Stimulated activated naive CD8-positive, alpha-beta T cell treated with anti-CD3 and anti-CD28 coated beads, Interleukin-15, amount 100 ng/mL, for 72 hours (primary cell): ENCODE measurements around the gene HS3ST5.
"Not testable (repeated sequence)": the region's sequence is repeated elsewhere in the genome, so short reads cannot be mapped to it uniquely, and the experiment has no call there.

Experiments
- ATAC-seq: fragments of 150-1000 bp; cut with Tn5 transposase; 2 replicates; pipeline ENCODE4 v1.10.0; 2021; ENCODE audit warnings: mild to moderate bottlenecking, moderate library complexity
- DNase-seq, 2 donors: peaks; one replicate each; pipeline ENCODE4 v3.0.0; 2021 to 2022
- H3K27ac Mint-ChIP-seq, 2 donors: one replicate each; pipeline ENCODE4 v1.8.0; 2022; ENCODE audit warnings: mild to moderate bottlenecking in 2 of 2, mixed read lengths in 2 of 2, moderate library complexity in 2 of 2
- H3K27me3 Mint-ChIP-seq: one replicate; pipeline ENCODE4 v1.8.0; 2022; ENCODE audit warnings: mixed read lengths
- H3K4me1 Mint-ChIP-seq: one replicate; pipeline ENCODE4 v1.8.0; 2022; ENCODE audit warnings: mild to moderate bottlenecking, mixed read lengths
- H3K4me3 Mint-ChIP-seq, 2 donors: one replicate each; pipeline ENCODE4 v1.8.0; 2022; ENCODE audit warnings: mild to moderate bottlenecking in 2 of 2, mixed read lengths in 2 of 2, moderate library complexity in 1 of 2
- H3K9me3 Mint-ChIP-seq, 2 donors: one replicate each; pipeline ENCODE4 v1.8.0; 2022; ENCODE audit warnings: mixed read lengths in 2 of 2

The HS3ST5 gene

DNA sequence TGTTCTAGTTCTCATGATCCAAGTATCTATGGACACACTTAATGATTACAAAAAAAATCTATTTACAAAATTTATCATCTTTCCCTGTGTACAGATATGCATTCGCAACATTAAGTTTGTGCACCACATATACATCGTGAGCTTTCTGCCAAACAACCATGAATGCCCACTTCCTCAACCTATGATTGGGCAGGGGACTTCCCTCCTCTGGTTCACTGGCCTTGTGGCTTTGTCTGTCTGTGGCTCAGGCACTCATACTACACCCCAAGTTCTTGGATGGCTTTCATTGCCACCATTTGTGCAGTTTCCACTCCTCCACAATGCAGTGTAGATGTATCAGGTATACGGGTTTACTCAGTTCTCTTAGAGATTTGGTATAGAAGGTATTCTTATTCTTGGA, 74.9 kb downstream of the HS3ST5 start:
- Mint-ChIP-seq H3K9me3 (no peaks in the 10 kb centered on the region), H3K4me3 (no peak overlapping the region), H3K4me1 (no peaks in the 10 kb centered on the region), H3K27me3 (no peaks in the 10 kb centered on the region), H3K27ac (no peak overlapping the region)
- DNase-seq (no peak), ATAC-seq (no peak)

DNA sequence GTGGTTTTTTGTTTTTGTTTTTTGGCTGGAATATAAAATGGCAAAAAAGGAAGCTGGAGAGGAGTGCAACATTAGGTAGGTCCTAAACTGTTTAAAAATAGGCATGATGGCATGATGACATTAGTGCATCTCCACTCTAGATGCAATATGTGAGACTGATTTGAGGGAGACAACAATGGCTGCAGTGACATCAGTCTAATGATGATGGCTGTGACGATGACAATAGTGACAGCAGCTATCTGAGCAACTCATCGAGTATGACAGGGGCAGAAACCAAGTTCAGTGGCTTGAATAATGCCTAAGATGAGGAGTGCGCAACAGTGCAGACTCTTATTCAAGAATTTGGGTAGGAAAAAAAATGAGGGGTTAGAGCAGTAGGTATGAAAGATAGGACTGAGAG, 82.0 kb downstream of the HS3ST5 start:
- H3K4me1 Mint-ChIP-seq, result no peaks in the 10 kb centered on the region
- no peak overlapping the region for H3K27ac Mint-ChIP-seq
- DNase-seq (no peak), ATAC-seq (no peak)
- no peak overlapping the region for H3K4me3 Mint-ChIP-seq
- H3K27me3 Mint-ChIP-seq, result no peaks in the 10 kb centered on the region
- peaks cover 0 to 9% of the 10 kb centered on the region in 2 donors for H3K9me3 Mint-ChIP-seq

DNA sequence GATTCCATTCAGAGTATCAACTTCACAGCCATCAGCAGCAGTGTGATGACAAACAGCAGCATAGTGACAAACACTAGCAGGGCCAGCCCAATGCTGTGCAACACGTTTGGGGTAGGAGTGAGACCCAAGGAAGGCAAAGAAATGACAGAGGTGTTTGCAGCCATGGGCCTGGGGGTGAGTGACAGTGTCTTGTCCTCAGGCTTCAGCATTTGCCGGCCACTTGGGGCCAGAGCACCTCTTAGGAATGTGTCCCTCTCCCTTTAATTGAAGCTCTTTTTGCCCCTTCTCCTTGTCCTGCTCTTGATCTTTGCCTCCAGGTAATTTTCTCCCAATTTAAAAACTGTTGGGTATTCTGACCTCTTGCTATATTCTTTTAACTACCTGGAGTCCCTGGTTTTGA, 84.4 kb downstream of the HS3ST5 start:
- H3K27ac Mint-ChIP-seq, result peak overlapping the region in 1 of 2 donors; percentile 61
- ATAC-seq, result no peak
- no peak for DNase-seq
- H3K27me3 Mint-ChIP-seq, result no peaks in the 10 kb centered on the region
- no peaks in the 10 kb centered on the region for H3K4me1 Mint-ChIP-seq
- H3K9me3 Mint-ChIP-seq, result peaks cover 12 to 16% of the 10 kb centered on the region in 2 donors
- H3K4me3 Mint-ChIP-seq, result no peak overlapping the region

DNA sequence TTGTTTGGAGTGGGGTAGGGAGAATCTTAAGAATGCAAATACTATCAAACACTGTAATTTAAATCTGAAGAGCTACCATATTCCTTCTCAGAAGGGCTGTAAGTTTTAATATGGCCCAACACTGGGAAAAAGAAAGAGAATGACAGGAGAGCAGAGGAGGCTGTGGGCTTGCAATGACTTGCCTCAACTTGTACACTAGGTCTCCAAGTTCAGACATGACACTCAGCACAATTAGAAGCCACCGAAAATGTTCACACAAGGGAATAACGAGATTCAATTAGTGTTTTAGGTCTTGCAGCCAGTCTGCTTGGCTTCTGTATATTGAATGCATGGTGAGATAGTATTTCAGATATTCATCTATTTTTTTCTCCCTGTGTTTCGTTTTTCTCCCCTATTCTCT, 89.4 kb downstream of the HS3ST5 start:
- H3K4me1 Mint-ChIP-seq, result no peaks in the 10 kb centered on the region
- peaks cover 12 to 15% of the 10 kb centered on the region in 2 donors for H3K9me3 Mint-ChIP-seq
- DNase-seq (no peak), ATAC-seq (no peak)
- H3K27ac Mint-ChIP-seq, result no peak overlapping the region
- no peaks in the 10 kb centered on the region for H3K27me3 Mint-ChIP-seq
- no peak overlapping the region for H3K4me3 Mint-ChIP-seq

DNA sequence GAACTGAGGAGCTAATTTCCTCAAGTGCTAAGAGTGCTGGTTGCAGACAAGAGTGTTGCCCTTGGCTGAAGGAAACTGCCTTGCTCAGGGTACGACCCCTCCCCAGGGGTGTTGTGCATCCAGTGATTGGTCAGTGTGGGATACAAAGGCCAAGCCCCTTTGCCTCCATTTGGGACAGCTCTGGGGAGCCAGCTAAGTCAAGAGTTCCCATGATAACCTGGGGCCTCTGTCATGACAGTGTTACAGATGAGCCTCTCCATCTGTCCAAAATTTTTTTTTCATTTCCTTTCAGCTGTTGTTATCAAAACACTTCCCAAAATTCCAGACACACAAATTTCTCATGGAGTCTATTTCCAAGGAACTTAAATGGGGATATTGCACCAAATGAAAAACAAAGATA, 93.3 kb downstream of the HS3ST5 start:
- H3K9me3 Mint-ChIP-seq, result peaks cover 5 to 10% of the 10 kb centered on the region in 2 donors
- DNase-seq (no peak), ATAC-seq (no peak)

DNA sequence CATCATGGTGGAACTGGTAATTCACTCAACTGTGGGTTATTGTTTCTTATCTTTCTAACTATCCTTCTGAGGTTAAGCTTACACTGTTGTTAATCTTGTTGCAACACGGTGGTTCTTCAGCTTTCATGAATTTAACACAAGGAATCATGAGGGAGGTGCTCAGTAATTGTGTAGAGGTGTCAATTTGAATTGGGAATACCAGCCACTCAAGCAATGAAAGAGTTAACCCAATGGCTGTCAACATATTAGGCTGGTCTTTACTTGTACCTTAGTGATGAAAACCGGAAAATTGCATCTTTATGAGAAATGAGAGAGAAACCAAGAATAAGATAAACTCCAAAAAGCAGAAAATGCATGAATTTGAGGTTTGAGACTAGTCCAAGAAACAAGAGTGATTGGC, 95.7 kb downstream of the HS3ST5 start:
- H3K4me3 Mint-ChIP-seq, result no peak overlapping the region
- no peak for ATAC-seq
- DNase-seq, result no peak
- no peaks in the 10 kb centered on the region for H3K27me3 Mint-ChIP-seq
- H3K9me3 Mint-ChIP-seq, result no peaks in the 10 kb centered on the region
- no peak overlapping the region for H3K27ac Mint-ChIP-seq
- no peaks in the 10 kb centered on the region for H3K4me1 Mint-ChIP-seq

More for the DNA sequence above, 93.3 kb downstream of the HS3ST5 start:
- Mint-ChIP-seq H3K4me1 (no peaks in the 10 kb centered on the region), H3K27me3 (no peaks in the 10 kb centered on the region), H3K27ac (no peak overlapping the region), H3K4me3 (no peak overlapping the region)

DNA sequence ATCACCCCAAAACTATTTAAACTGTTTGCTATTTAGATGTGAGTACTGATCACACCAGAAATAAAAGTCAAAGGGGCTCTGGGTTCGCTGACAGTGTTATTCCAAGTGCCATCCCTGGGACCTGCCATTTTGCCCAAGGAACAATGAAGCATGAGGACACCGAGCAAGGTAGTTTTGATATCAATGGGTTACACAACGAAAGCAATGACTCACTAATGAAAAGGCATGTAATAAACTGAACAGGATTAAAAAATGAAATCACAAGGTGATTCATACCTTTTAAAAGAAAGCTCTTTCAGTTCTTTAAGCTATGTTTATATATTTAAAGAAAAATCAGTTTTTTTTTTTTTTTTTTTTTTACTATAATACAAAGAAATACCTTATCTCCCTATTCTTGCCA, 102.0 kb downstream of the HS3ST5 start:
- H3K27me3 Mint-ChIP-seq, result no peaks in the 10 kb centered on the region
- no peak overlapping the region for H3K4me3 Mint-ChIP-seq
- ATAC-seq, result no peak

DNA sequence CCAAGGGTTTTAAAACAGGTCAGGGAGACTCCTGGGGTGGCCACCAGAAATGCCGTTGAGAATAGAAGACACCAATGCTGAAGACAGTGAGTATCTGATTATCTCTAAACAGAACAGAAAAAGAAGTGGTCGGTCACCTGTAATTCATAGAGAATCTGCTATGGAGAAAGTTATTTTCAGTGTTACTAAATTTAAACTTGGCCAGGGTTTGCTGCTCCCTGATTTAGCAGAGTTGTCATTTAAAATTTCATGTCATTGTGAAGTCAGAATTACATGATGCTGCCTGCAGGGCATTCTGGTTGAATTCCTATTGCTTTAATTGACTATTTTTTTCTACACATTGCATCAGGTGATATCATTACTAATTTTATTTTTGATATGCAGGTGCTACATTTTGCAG, 114.1 kb downstream of the HS3ST5 start:
- Mint-ChIP-seq H3K4me3 (no peak overlapping the region), H3K9me3 (no peaks in the 10 kb centered on the region), H3K4me1 (no peaks in the 10 kb centered on the region), H3K27ac (no peak overlapping the region), H3K27me3 (no peaks in the 10 kb centered on the region)
- DNase-seq (no peak), ATAC-seq (no peak)

More for the DNA sequence above, 102.0 kb downstream of the HS3ST5 start:
- Mint-ChIP-seq H3K27ac (no peak overlapping the region), H3K9me3 (no peaks in the 10 kb centered on the region), H3K4me1 (no peaks in the 10 kb centered on the region)
- DNase-seq, result no peak

DNA sequence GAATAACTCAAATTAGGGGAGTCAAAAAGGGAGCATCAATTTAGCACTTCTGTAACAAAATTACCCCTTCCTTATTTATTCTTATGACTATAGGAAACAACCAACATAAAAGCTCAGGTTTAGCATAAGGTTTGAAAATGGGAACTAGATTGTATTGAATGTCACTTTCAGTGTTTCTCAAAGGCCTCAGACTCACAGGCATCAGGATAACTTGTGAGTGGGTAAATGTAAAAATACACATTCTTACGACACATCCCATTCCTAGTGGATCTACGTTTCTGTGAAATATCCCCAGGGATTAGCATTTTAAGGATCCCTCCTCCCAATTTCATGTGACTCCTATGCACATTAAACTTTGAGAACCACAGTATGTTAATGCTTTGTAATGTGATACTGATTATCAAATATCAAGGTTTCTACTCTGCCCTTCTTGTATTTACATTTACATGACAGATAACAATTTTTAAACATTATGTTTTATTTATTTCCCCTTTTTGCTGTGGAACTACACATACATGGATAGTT, 114.8 kb downstream of the HS3ST5 start:
- Mint-ChIP-seq H3K27me3 (no peaks in the 10 kb centered on the region), H3K4me1 (no peaks in the 10 kb centered on the region), H3K9me3 (no peaks in the 10 kb centered on the region), H3K27ac (no peak overlapping the region), H3K4me3 (no peak overlapping the region)
- no peak for ATAC-seq
- DNase-seq, result no peak

DNA sequence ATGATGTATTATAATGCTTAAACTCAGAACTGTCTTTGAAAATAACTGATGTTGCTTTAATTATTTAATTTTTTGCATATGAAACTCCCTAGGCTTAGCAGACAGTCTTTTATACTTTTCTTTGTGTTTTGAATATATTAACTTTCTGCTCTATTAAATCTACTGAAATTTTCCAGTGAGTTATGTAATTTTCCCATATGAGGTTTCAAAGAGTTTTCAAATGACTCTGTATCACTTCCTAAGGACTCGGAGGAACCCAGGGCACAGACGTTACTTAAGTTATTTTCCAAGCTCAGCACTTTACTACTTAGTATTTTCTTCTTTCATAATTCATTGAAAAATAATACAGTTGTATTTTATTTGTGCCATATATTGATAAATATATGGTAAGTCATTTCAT, 122.6 kb downstream of the HS3ST5 start:
- H3K27me3 Mint-ChIP-seq, result no peaks in the 10 kb centered on the region
- DNase-seq (no peak), ATAC-seq (no peak)
- no peak overlapping the region for H3K27ac Mint-ChIP-seq
- H3K4me1 Mint-ChIP-seq, result no peaks in the 10 kb centered on the region
- H3K9me3 Mint-ChIP-seq, result no peaks in the 10 kb centered on the region
- H3K4me3 Mint-ChIP-seq, result no peak overlapping the region

DNA sequence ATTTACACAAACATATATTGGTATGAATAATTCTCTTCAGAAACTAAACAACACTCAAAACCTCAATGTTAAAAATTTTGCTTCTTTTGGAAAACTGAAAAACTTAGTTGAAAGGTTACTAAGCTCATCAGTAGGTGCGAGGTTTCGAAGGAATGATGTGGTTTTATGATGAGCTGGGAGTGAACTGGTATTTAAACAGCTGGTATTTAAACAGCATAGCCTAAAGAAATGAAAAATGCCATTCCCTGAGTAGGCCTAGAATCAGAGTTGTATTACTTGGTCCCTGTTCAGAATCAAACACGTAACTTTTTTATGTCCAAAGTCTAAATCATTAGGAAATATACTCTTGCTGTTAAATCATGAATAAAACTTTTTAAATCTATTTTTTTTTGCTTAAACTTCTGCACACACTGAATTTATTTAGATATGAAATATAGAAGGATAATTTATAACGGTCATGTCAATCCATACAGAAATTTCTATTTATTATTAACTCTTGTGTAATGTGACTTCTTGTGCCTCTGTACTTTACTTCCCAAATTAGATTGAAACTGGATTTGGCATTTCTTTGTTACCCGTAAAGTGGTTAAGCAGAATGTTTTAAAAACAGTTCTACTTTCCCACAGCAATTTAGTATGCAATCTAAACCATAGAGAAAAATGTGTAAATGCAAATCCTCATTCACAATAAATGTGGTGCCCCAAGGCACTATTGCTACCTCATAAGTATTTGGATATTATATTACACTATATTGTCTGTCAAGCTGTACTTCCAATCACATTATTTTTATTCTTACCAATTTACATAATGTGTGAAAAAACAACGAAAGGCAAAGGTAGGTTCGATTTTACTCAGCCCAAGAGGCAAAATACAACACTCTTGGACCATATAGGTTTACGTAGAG, 124.1 kb downstream of the HS3ST5 start:
- Mint-ChIP-seq H3K9me3 (no peaks in the 10 kb centered on the region), H3K4me1 (no peaks in the 10 kb centered on the region), H3K27ac (no peak overlapping the region), H3K27me3 (no peaks in the 10 kb centered on the region), H3K4me3 (no peak overlapping the region)
- DNase-seq, result no peak
- no peak for ATAC-seq

DNA sequence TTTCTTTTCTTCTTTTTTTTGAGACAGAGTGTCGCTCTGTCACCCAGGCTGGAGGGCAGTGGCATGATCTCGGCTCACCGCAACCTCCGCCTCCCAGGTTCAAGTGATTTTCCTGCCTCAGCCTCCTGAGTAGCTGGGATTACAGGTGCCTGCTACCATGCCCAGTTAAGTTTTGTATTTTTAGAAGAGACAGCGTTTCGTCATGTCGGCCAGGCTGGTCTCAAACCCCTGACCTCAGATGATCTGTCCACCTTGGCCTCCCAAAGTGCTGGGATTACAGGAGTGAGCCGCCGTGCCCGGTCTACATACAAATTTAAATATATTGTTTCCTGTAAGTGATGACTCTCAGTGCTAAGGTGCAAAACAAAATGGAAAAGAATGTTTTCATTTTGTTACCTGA, 124.8 kb downstream of the HS3ST5 start:
- H3K9me3 Mint-ChIP-seq, DNase-seq, H3K27me3 Mint-ChIP-seq, H3K27ac Mint-ChIP-seq, ATAC-seq, H3K4me3 Mint-ChIP-seq, H3K4me1 Mint-ChIP-seq: not testable (repeated sequence)

DNA sequence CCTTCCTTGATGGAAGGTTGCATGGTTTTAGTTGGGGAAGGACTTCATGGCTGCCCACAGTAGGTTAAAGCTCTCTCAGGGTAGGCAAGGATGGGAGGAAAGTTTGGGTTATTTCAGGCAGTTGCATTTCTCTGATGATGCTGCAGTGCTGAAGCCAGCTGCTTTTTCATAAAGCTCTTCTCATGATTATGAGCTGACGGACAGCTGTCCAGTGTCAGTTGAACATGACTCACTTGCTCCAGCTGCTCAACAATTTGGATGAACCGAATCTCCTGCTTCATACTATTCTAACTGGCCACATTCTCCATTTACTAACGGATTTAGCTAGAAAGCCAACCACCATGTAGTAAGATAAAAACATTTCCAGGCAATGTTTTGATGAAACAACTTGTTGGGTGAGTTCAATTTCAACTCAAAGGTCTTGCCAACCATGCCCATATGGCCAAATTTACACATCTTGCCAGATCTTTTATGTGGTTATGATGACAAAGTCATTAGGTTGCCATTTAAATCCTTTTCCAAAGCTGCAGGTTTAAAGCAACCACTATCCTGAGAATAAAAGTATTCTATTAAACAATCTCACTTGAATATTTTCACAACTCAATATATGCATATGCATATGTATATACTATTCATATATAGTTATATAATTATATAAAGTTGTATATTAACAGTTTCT, 125.9 kb downstream of the HS3ST5 start:
- Mint-ChIP-seq H3K27me3 (no peaks in the 10 kb centered on the region), H3K4me3 (no peak overlapping the region), H3K9me3 (no peaks in the 10 kb centered on the region), H3K27ac (no peak overlapping the region), H3K4me1 (no peaks in the 10 kb centered on the region)
- no peak for DNase-seq
- ATAC-seq, result no peak

DNA sequence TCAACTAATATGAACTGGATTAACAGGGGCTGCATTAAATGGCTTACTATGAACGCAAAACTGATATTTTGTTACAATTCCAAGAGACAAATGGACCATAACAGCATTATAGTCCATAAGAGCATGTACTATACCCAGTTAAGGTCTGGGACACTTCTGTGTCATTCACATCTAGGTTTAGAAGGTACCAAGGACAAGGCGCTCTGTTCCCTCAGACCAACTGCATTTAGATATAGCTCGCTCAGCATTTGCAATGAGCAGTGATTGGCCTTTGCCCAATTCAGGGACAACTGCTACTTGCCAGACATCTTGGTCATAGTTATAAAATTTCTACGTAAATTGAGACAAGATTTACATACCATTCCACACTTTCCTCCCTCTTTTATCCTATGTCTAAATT, 132.4 kb downstream of the HS3ST5 start:
- H3K4me3 Mint-ChIP-seq, result no peak overlapping the region
- no peak for DNase-seq
- no peak for ATAC-seq
- H3K27ac Mint-ChIP-seq, result no peak overlapping the region
- no peaks in the 10 kb centered on the region for H3K9me3 Mint-ChIP-seq
- H3K27me3 Mint-ChIP-seq, result no peaks in the 10 kb centered on the region
- H3K4me1 Mint-ChIP-seq, result no peaks in the 10 kb centered on the region

DNA sequence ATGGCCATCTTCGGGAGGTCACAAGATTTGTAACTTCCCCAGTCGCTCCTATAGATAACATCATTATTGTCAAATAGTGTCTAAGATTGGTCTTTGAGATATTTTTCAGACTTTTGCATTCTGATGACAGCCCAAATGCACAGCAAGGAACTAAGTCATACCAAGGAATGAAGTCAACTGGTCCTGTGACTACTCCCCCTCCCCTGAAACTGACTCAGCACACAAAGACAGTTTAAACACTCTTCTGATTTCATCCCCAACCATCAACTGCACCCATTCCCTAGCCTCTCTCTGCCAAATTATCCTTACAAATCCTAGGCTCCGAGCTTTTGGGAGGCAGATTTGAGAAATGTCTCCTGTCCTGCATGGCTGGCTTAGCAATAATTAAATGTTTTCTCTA, 139.4 kb downstream of the HS3ST5 start:
- H3K27ac Mint-ChIP-seq, result no peak overlapping the region
- no peaks in the 10 kb centered on the region for H3K4me1 Mint-ChIP-seq
- ATAC-seq, result no peak
- no peaks in the 10 kb centered on the region for H3K9me3 Mint-ChIP-seq
- no peak overlapping the region for H3K4me3 Mint-ChIP-seq
- DNase-seq, result no peak
- H3K27me3 Mint-ChIP-seq, result no peaks in the 10 kb centered on the region

DNA sequence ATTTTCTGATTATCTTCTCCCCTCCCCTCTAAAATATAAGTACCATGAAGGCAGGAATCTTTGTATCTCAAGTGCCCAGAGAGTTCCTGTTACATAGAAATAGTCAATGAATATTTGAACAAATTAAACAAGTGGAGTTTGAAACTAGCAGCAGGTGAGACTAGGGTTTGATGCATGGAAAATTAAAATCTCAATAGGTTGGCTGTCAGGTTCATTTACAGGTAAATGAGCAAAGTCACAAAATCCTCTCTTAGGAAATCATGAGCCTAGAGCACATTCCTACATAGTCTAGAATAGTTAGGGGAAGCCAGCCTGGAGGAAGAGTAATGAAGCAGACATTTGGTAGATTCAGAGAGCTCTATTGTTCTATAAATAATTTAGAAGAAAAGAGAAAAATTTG, 140.4 kb downstream of the HS3ST5 start:
- H3K9me3 Mint-ChIP-seq, result no peaks in the 10 kb centered on the region
- no peak overlapping the region for H3K4me3 Mint-ChIP-seq
- peak overlapping the region in 1 of 2 donors; percentile 30 for H3K27ac Mint-ChIP-seq
- H3K4me1 Mint-ChIP-seq, result no peaks in the 10 kb centered on the region
- H3K27me3 Mint-ChIP-seq, result no peaks in the 10 kb centered on the region
- ATAC-seq (no peak), DNase-seq (no peak)
